BLaER1 (cell line): Measurements from ENCODE around the gene SPEF2.
A peak's percentile ranks its signal among the peaks of the same experiment; 100 is the strongest.
"Not testable (repeated sequence)": the region's sequence is repeated elsewhere in the genome, so short reads cannot be mapped to it uniquely, and the experiment has no call there.

Source experiments
- H3K27ac ChIP-seq: shearing (Covaris generic); formaldehyde crosslinking; 2 replicates; pipeline ENCODE4 v1.8.1; 2022
- H3K27me3 ChIP-seq: shearing (Covaris generic); formaldehyde crosslinking; 2 replicates; pipeline ENCODE4 v1.8.1; 2022
- H3K36me3 ChIP-seq: shearing (Covaris generic); formaldehyde crosslinking; 2 replicates; pipeline ENCODE4 v1.8.1; 2022
- H3K4me1 ChIP-seq: shearing (Covaris generic); formaldehyde crosslinking; 2 replicates; pipeline ENCODE4 v1.8.1; 2022
- H3K4me2 ChIP-seq: shearing (Covaris generic); formaldehyde crosslinking; 2 replicates; pipeline ENCODE4 v1.8.1; 2022
- H3K4me3 ChIP-seq: shearing (Covaris generic); formaldehyde crosslinking; 2 replicates; pipeline ENCODE4 v1.8.1; 2022
- H3K9ac ChIP-seq: shearing (Covaris generic); formaldehyde crosslinking; 2 replicates; pipeline ENCODE4 v1.8.1; 2022
- H3K9me3 ChIP-seq: shearing (Covaris generic); formaldehyde crosslinking; 2 replicates; pipeline ENCODE4 v1.8.1; 2022
- H4K20me1 ChIP-seq: shearing (Covaris generic); formaldehyde crosslinking; 2 replicates; pipeline ENCODE4 v1.8.1; 2022
- Cebpa-rat ChIP-seq: shearing (Covaris generic); IDR thresholded peaks from 2 replicates; pipeline ENCODE4 v1.8.1; 2022

SPEF2 gene

GRCh38 chr5:35656721-35657120 lies 39.1 kb downstream of the SPEF2 start:
- Histone ChIP-seq H3K27me3 (no peaks in the 10 kb centered on the region), H3K9me3 (peaks cover under 1% of the 10 kb centered on the region), H3K36me3 (no peaks in the 10 kb centered on the region), H3K9ac (no peak overlapping the region), H3K4me2 (no peak overlapping the region), H3K4me1 (no peaks in the 10 kb centered on the region), H4K20me1 (no peaks in the 10 kb centered on the region), H3K27ac (no peak overlapping the region), H3K4me3 (no peak overlapping the region)
- no peak for TF ChIP-seq Cebpa-rat

- Histone ChIP-seq H3K4me1 (no peaks in the 10 kb centered on the region), H3K27me3 (no peaks in the 10 kb centered on the region), H3K36me3 (no peaks in the 10 kb centered on the region), H3K9ac (no peak overlapping the region), H3K27ac (no peak overlapping the region), H4K20me1 (no peaks in the 10 kb centered on the region), H3K4me2 (no peak overlapping the region), H3K9me3 (peaks cover 10% of the 10 kb centered on the region), H3K4me3 (no peak overlapping the region)
- TF ChIP-seq Cebpa-rat, result no peak
These were observed 40.2 kb downstream of the SPEF2 start for GRCh38 chr5:35657877-35658276.

GRCh38 chr5:35659556-35659955 lies 41.9 kb downstream of the SPEF2 start:
- no peak overlapping the region for H3K4me2 ChIP-seq
- H3K36me3 ChIP-seq, result no peaks in the 10 kb centered on the region
- no peak overlapping the region for H3K27ac ChIP-seq
- H3K4me3 ChIP-seq, result no peak overlapping the region
- H3K9me3 ChIP-seq, result peaks cover 19% of the 10 kb centered on the region
- no peak overlapping the region for H3K9ac ChIP-seq
- TF ChIP-seq Cebpa-rat, result no peak
- H3K27me3 ChIP-seq, result no peaks in the 10 kb centered on the region
- no peaks in the 10 kb centered on the region for H4K20me1 ChIP-seq
- H3K4me1 ChIP-seq, result peaks cover 4% of the 10 kb centered on the region

- Histone ChIP-seq H3K4me2 (no peak overlapping the region), H3K36me3 (no peaks in the 10 kb centered on the region), H3K9me3 (peaks cover 19% of the 10 kb centered on the region), H3K4me3 (no peak overlapping the region), H4K20me1 (no peaks in the 10 kb centered on the region), H3K4me1 (peaks cover 13% of the 10 kb centered on the region), H3K9ac (no peak overlapping the region), H3K27me3 (no peaks in the 10 kb centered on the region), H3K27ac (no peak overlapping the region)
- no peak for TF ChIP-seq Cebpa-rat
These were observed 42.8 kb downstream of the SPEF2 start for GRCh38 chr5:35660451-35660850.

GRCh38 chr5:35664584-35664983 lies 46.9 kb downstream of the SPEF2 start:
- no peaks in the 10 kb centered on the region for H3K36me3 ChIP-seq
- H4K20me1 ChIP-seq, result no peaks in the 10 kb centered on the region
- no peak for TF ChIP-seq Cebpa-rat
- H3K4me3 ChIP-seq, result no peak overlapping the region; the same call in 1 of the 2 replicates
- no peak overlapping the region for H3K9ac ChIP-seq
- peaks cover 14% of the 10 kb centered on the region for H3K4me1 ChIP-seq
- peak overlapping the region; percentile 60 for H3K4me2 ChIP-seq
- no peak overlapping the region for H3K27ac ChIP-seq
- H3K9me3 ChIP-seq, result peaks cover 19% of the 10 kb centered on the region
- H3K27me3 ChIP-seq, result no peaks in the 10 kb centered on the region

GRCh38 chr5:35665096-35665495 lies 47.4 kb downstream of the SPEF2 start:
- no peaks in the 10 kb centered on the region for H3K36me3 ChIP-seq
- no peak overlapping the region for H3K27ac ChIP-seq
- H3K4me1 ChIP-seq, result peaks cover 14% of the 10 kb centered on the region
- H3K27me3 ChIP-seq, result no peaks in the 10 kb centered on the region
- no peak overlapping the region; the same call in 1 of the 2 replicates for H3K4me3 ChIP-seq
- peak overlapping the region; percentile 60 for H3K4me2 ChIP-seq
- H3K9ac ChIP-seq, result no peak overlapping the region
- H3K9me3 ChIP-seq, result peaks cover 19% of the 10 kb centered on the region
- no peaks in the 10 kb centered on the region for H4K20me1 ChIP-seq
- no peak for TF ChIP-seq Cebpa-rat

GRCh38 chr5:35668319-35668718 lies 50.7 kb downstream of the SPEF2 start:
- no peak overlapping the region for H3K4me3 ChIP-seq

GRCh38 chr5:35668794-35669193 lies 51.1 kb downstream of the SPEF2 start:
- TF ChIP-seq Cebpa-rat, result no peak
- Histone ChIP-seq H3K36me3 (no peaks in the 10 kb centered on the region), H4K20me1 (no peaks in the 10 kb centered on the region), H3K4me3 (no peak overlapping the region), H3K27me3 (no peaks in the 10 kb centered on the region), H3K9ac (no peak overlapping the region), H3K27ac (no peak overlapping the region), H3K9me3 (peaks cover 6% of the 10 kb centered on the region; the same call in 1 of the 2 replicates), H3K4me1 (peaks cover 41% of the 10 kb centered on the region), H3K4me2 (no peak overlapping the region)

More at GRCh38 chr5:35668319-35668718, 50.7 kb downstream of the SPEF2 start:
- Histone ChIP-seq H3K9ac (no peak overlapping the region), H3K4me1 (peaks cover 36% of the 10 kb centered on the region), H3K9me3 (peaks cover 9% of the 10 kb centered on the region; the same call in 1 of the 2 replicates), H3K4me2 (no peak overlapping the region), H3K36me3 (no peaks in the 10 kb centered on the region), H3K27me3 (no peaks in the 10 kb centered on the region), H3K27ac (no peak overlapping the region), H4K20me1 (no peaks in the 10 kb centered on the region)
- TF ChIP-seq Cebpa-rat, result no peak

- Histone ChIP-seq H3K9ac (no peak overlapping the region), H3K27me3 (no peaks in the 10 kb centered on the region), H3K4me1 (peaks cover 31% of the 10 kb centered on the region), H4K20me1 (no peaks in the 10 kb centered on the region), H3K36me3 (no peaks in the 10 kb centered on the region), H3K27ac (no peak overlapping the region), H3K4me3 (no peak overlapping the region), H3K4me2 (peak overlapping the region; percentile 56), H3K9me3 (no peaks in the 10 kb centered on the region)
- no peak for TF ChIP-seq Cebpa-rat
These were observed 54.1 kb downstream of the SPEF2 start for GRCh38 chr5:35671541-35672295.

GRCh38 chr5:35672296-35672655 lies 54.6 kb downstream of the SPEF2 start:
- not testable (repeated sequence) for H4K20me1 ChIP-seq, H3K27me3 ChIP-seq, H3K4me2 ChIP-seq, H3K4me3 ChIP-seq, H3K9me3 ChIP-seq, H3K36me3 ChIP-seq, H3K27ac ChIP-seq, H3K9ac ChIP-seq
- H3K4me1 ChIP-seq, result peaks cover 31% of the 10 kb centered on the region
